H9 (cell line): Measurements from ENCODE around the gene AATK. TPM values are rescaled to one million over a fixed set of nuclear protein-coding genes. Genes with fewer than 3 reads are reported as not detected.

Source experiments
- DNase-seq: peaks from one replicate; pipeline ENCODE4 v3.0.0-alpha.2; 2017
- H2AFZ ChIP-seq: one replicate; pipeline ENCODE4 v1.6.1; 2013; ENCODE audit warnings: mild to moderate bottlenecking, low read length, control low read depth, moderate library complexity
- H2AK5ac ChIP-seq: 2 replicates; pipeline ENCODE4 v1.6.1; 2013; ENCODE audit warnings: low read length, control low read depth, mixed read lengths; ENCODE audit not compliant: insufficient read length
- H2BK120ac ChIP-seq: one replicate; pipeline ENCODE4 v1.6.1; 2013; ENCODE audit warnings: low read depth, mild to moderate bottlenecking, low read length, control low read depth, inconsistent platforms; ENCODE audit not compliant: poor library complexity, severe bottlenecking
- H2BK12ac ChIP-seq: 2 replicates; pipeline ENCODE4 v1.6.1; 2013; ENCODE audit warnings: low read length, control low read depth, mixed read lengths, low read depth; ENCODE audit not compliant: insufficient read length
- H2BK15ac ChIP-seq: 2 replicates; pipeline ENCODE4 v1.6.1; 2013; ENCODE audit warnings: low read depth, low read length, control low read depth
- H2BK20ac ChIP-seq: one replicate; pipeline ENCODE4 v1.6.1; 2013; ENCODE audit warnings: low read depth, mild to moderate bottlenecking, low read length, control low read depth, inconsistent platforms; ENCODE audit not compliant: poor library complexity, severe bottlenecking
- H2BK5ac ChIP-seq: 2 replicates; pipeline ENCODE4 v1.6.1; 2013; ENCODE audit warnings: low read length, control low read depth, mixed read lengths; ENCODE audit not compliant: insufficient read length
- H3K14ac ChIP-seq: 2 replicates; pipeline ENCODE4 v1.6.1; 2013; ENCODE audit warnings: low read length, control low read depth; ENCODE audit not compliant: insufficient read depth
- H3K18ac ChIP-seq: 2 replicates; pipeline ENCODE4 v1.6.1; 2013; ENCODE audit warnings: low read depth, mild to moderate bottlenecking, mixed read lengths, low read length, control low read depth; ENCODE audit not compliant: insufficient read length
- H3K23ac ChIP-seq: 2 replicates; pipeline ENCODE4 v1.6.1; 2013; ENCODE audit warnings: low read length, control low read depth, mixed read lengths, low read depth; ENCODE audit not compliant: insufficient read length
- H3K23me2 ChIP-seq: 2 replicates; pipeline ENCODE4 v1.6.1; 2013; ENCODE audit warnings: low read depth, mild to moderate bottlenecking, mixed read lengths, low read length, control low read depth; ENCODE audit not compliant: insufficient read length, poor library complexity, severe bottlenecking
- H3K27ac ChIP-seq: 2 replicates; pipeline ENCODE4 v1.5.1; 2013; ENCODE audit warnings: low read length, control low read depth, mixed read lengths, low read depth; ENCODE audit not compliant: insufficient read length
- H3K27me3 ChIP-seq: 2 replicates; pipeline ENCODE4 v1.6.1; 2013; ENCODE audit warnings: low read length, control low read depth, inconsistent platforms; ENCODE audit not compliant: insufficient read depth
- H3K4ac ChIP-seq: 2 replicates; pipeline ENCODE4 v1.6.1; 2013; ENCODE audit warnings: low read depth, mild to moderate bottlenecking, control low read depth, inconsistent platforms, low read length, moderate library complexity
- H3K4me1 ChIP-seq: 2 replicates; pipeline ENCODE4 v1.6.1; 2013; ENCODE audit warnings: low read length, control low read depth, inconsistent platforms; ENCODE audit not compliant: insufficient read depth
- H3K4me2 ChIP-seq: 2 replicates; pipeline ENCODE4 v1.6.1; 2013; ENCODE audit warnings: low read length, control low read depth, mixed read lengths; ENCODE audit not compliant: insufficient read length, insufficient read depth
- H3K56ac ChIP-seq: 2 replicates; pipeline ENCODE4 v1.6.1; 2013; ENCODE audit warnings: low read depth, mild to moderate bottlenecking, mixed read lengths, low read length, control low read depth; ENCODE audit not compliant: insufficient read length
- H3K79me1 ChIP-seq: 2 replicates; pipeline ENCODE4 v1.6.1; 2013; ENCODE audit warnings: low read depth, mild to moderate bottlenecking, moderate library complexity, low read length, control low read depth, inconsistent platforms; ENCODE audit not compliant: insufficient read depth, poor library complexity, severe bottlenecking
- H3K79me2 ChIP-seq: 2 replicates; pipeline ENCODE4 v1.6.1; 2013; ENCODE audit warnings: low read length, control low read depth, inconsistent platforms; ENCODE audit not compliant: insufficient read depth
- H3K9ac ChIP-seq: 2 replicates; pipeline ENCODE4 v1.6.1; 2013; ENCODE audit warnings: low read length, control low read depth, mixed read lengths; ENCODE audit not compliant: insufficient read length; ENCODE audit errors: extremely low read depth
- H3K9me3 ChIP-seq: one replicate; pipeline ENCODE4 v1.6.1; 2013; ENCODE audit warnings: low read depth, low read length, inconsistent platforms; ENCODE audit not compliant: control insufficient read depth
- H3T11ph ChIP-seq: one replicate; pipeline ENCODE4 v1.6.1; 2013; ENCODE audit warnings: mild to moderate bottlenecking, low read length, control low read depth, inconsistent platforms
- H4K20me1 ChIP-seq: one replicate; pipeline ENCODE4 v1.6.1; 2013; ENCODE audit not compliant: control insufficient read depth, insufficient read length, insufficient read depth
- H4K5ac ChIP-seq: 2 replicates; pipeline ENCODE4 v1.6.1; 2013; ENCODE audit warnings: low read depth, mild to moderate bottlenecking, mixed read lengths, low read length, control low read depth; ENCODE audit not compliant: insufficient read length
- H4K8ac ChIP-seq: replicated peaks from 2 replicates; pipeline ENCODE4 v1.6.1; 2013; ENCODE audit warnings: low read length, control low read depth, mixed read lengths, low read depth; ENCODE audit not compliant: insufficient read length
- H4K91ac ChIP-seq: 2 replicates; pipeline ENCODE4 v1.6.1; 2013; ENCODE audit warnings: low read depth, mild to moderate bottlenecking, moderate library complexity, mixed read lengths, low read length, control low read depth; ENCODE audit not compliant: insufficient read length
- H3K27ac Mint-ChIP-seq, 3 experiments: 2 replicates in 2 of 3; 3 replicates in 1 of 3; pipeline ENCODE4 v1.8.0; 2020 to 2021; ENCODE audit warnings: mixed read lengths in 3 of 3, mild to moderate bottlenecking in 1 of 3, moderate library complexity in 1 of 3
- H3K27me3 Mint-ChIP-seq: 2 replicates; pipeline ENCODE4 v1.8.0; 2021; ENCODE audit warnings: low read depth, mild to moderate bottlenecking, moderate library complexity, mixed read lengths
- H3K36me3 Mint-ChIP-seq, 3 experiments: 2 replicates in 2 of 3; 3 replicates in 1 of 3; pipeline ENCODE4 v1.8.0; 2020 to 2021; ENCODE audit warnings: low read depth in 3 of 3, mixed read lengths in 3 of 3; ENCODE audit not compliant: insufficient read depth in 1 of 3
- H3K4me1 Mint-ChIP-seq, 2 experiments: 2 replicates each; pipeline ENCODE4 v1.8.0; 2020; ENCODE audit warnings: mixed read lengths in 2 of 2
- H3K4me3 Mint-ChIP-seq, 2 experiments: 2 replicates in 1 of 2; 3 replicates in 1 of 2; pipeline ENCODE4 v1.8.0; 2020 to 2021; ENCODE audit warnings: mild to moderate bottlenecking in 2 of 2, mixed read lengths in 2 of 2, moderate library complexity in 1 of 2
- H3K9me3 Mint-ChIP-seq, 2 experiments: 2 replicates in 1 of 2; 3 replicates in 1 of 2; pipeline ENCODE4 v1.8.0; 2020; ENCODE audit warnings: mild to moderate bottlenecking in 2 of 2, mixed read lengths in 2 of 2, moderate library complexity in 1 of 2
- CTCF ChIP-seq: fragments of 200-600 bp; sonication (generic); conservative IDR thresholded peaks from 3 replicates; pipeline ENCODE4 v1.8.0; 2021; ENCODE audit warnings: antibody characterized with exemption, mild to moderate bottlenecking
- WGBS: extraction: QIAGEN DNeasy Blood & Tissue Kit; methylation state at CpG from one replicate; pipeline ENCODE4 v1.1.7; 2013; ENCODE audit warnings: missing lambda C conversion rate, low lambda C conversion rate, mixed read lengths; ENCODE audit not compliant: insufficient read length; ENCODE audit errors: extremely low coverage; 5-methylcytosine and 5-hydroxymethylcytosine counted together
- total RNA-seq: library from RNA; stranded (reverse); gene quantifications from 2 replicates; pipeline ENCODE4 v1.2.1, GENCODE V29; 2021

Gene AATK
- total RNA-seq, 1 experiment from 2014 or later: 2.4 TPM

GRCh38 chr17:81069135-81069645 is 96.8 kb downstream of the AATK start:
- Histone ChIP-seq H2BK12ac (no peak overlapping the region), H3K27ac (no peak overlapping the region), H3K9me3 (no peaks in the 10 kb centered on the region), H4K5ac (no peak overlapping the region), H2BK15ac (no peak overlapping the region), H3K23ac (no peak overlapping the region), H3T11ph (no peak overlapping the region), H3K14ac (no peak overlapping the region; the same call in 1 of the 2 replicates), H3K4ac (no peak overlapping the region), H3K9ac (no peak overlapping the region), H2BK20ac (no peak overlapping the region), H3K4me2 (no peak overlapping the region), H4K20me1 (peaks cover 1% of the 10 kb centered on the region), H3K27me3 (no peaks in the 10 kb centered on the region), H3K79me1 (no peaks in the 10 kb centered on the region), H2AK5ac (no peak overlapping the region), H4K8ac (no peak overlapping the region), H3K56ac (no peak overlapping the region), H2AFZ (no peak overlapping the region), H4K91ac (no peak overlapping the region), H2BK5ac (no peak overlapping the region), H3K79me2 (no peaks in the 10 kb centered on the region), H3K18ac (no peak overlapping the region), H2BK120ac (no peak overlapping the region), H3K4me1 (no peaks in the 10 kb centered on the region), H3K23me2 (no peaks in the 10 kb centered on the region)
- Mint-ChIP-seq H3K4me1 (peaks cover 8 to 13% of the 10 kb centered on the region in 2 experiments), H3K27ac (peak overlapping the region in 2 of 3 experiments; percentile 23 to 65; a peak in 2 of 7 replicates), H3K27me3 (no peaks in the 10 kb centered on the region), H3K4me3 (no peak overlapping the region), H3K36me3 (no peaks in the 10 kb centered on the region; a peak in 2 of 7 replicates), H3K9me3 (no peaks in the 10 kb centered on the region)
- no peak for TF ChIP-seq CTCF
- no peak for DNase-seq
- WGBS: no CpG with 5 or more reads among the region's 23 CpGs
